COR-L47 (cell line): ENCODE results near the gene NHSL2.
"Not testable (repeated sequence)": the region's sequence is repeated elsewhere in the genome, so short reads cannot be mapped to it uniquely, and the experiment has no call there.

Experiments
- DNase-seq: peaks from one replicate; lab custom pipeline; 2025; lab: John Stamatoyannopoulos, UW

NHSL2 gene

GRCh38 chrX:72041871-72042851, 131.5 kb downstream of the NHSL2 start:
- no peak for DNase-seq

- no peak for DNase-seq
Measured at GRCh38 chrX:72042852-72043248, 132.2 kb downstream of the NHSL2 start.

- no peak for DNase-seq
Measured at GRCh38 chrX:72043636-72044035, 133.0 kb downstream of the NHSL2 start.

DNA sequence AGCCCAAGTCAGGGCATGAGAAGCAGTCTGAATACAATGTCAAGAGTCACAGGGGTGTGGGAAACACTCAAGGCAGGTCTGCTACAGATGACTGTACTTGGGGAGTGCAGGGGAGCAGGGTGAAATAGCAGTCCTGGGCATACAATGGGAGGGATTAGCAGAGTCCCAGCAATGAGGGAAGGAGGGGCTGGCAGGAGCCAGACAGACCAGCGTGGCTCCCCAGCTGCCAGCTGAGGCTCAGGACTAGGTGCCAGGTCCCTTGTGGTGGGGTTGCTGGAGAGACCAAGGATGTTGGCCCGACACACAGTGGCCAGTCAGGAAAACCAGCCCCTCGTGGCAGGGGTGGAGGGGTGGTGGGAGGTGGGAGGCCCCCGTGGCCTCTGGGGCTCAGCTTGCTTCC, 134.5 kb downstream of the NHSL2 start:
- no peak for DNase-seq

GRCh38 chrX:72045552-72046277, 135.1 kb downstream of the NHSL2 start:
- DNase-seq: no peak

DNA sequence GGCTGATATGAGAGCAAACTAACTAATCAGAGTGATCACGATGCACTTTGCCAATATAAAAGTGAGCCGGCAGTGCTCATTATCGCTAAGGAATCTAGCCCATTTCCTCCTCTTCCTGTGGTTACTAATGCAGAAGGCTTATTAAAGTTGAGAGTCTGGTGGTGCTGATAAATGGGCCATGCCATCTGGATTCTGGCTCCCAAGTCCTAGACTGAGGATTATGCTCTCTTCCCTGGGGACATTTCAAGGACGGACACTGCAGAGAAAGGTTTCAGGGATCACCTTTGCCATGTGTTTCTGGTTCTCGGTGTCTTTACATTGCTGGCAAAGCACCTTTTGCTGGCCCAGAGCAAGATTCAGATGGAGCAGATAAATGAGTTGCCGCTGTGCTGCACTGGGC, 135.8 kb downstream of the NHSL2 start:
- DNase-seq: no peak

GRCh38 chrX:72048510-72049455, 138.1 kb downstream of the NHSL2 start:
- DNase-seq: no peak

DNA sequence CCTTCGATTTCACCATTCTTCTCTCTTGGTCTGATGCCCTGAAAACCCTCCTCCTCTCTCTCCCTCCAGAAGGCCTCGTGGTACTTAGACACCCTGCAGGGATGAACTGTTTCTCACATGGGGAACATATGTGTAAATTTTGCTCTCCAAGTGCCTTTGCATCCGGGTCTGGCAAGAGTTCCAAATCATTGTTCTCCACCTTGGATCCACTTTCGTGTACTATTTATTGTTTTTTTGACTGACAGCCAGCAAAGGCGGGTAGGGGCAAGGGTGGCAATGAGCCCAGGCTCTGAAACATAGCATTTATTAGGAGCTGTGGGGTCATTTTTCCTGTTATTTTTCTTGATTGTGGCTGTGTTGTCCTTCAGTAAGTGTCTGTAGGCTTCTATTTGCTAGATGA, 139.4 kb downstream of the NHSL2 start:
- no peak for DNase-seq

GRCh38 chrX:72051589-72051988, 140.9 kb downstream of the NHSL2 start:
- DNase-seq: no peak

DNA sequence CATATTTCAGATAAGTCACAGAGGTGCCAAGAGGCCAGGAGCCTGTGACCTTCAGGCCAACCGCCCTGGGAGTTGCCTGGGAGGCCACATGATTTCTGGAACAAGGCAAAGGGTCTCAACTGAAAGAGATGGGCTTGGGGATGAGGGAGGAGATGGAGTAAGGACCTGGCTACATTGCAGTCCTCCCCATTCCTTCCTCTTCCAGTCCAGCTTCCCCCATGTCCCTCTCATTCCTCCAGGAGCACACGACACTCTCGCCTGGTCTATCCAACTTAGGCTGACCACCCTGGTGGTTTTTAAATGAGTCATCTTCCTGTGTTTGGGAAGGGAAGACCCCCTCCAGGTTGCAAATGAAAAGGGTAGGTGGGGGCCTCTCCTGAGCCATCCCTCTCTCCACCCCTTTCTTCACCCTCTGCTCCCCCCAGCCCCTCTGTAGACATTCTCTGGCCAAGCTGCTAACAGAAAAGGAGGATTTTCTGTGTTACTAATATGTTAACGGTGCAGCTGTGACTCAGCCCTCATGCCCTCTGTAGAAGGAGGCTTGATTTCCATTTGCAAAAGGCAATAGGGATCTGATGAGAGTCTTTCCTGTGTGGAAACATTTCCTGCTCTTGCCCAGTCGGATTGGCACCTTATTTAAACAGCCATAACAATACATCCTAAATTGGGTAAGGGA, 141.9 kb downstream of the NHSL2 start:
- no peak for DNase-seq

GRCh38 chrX:72053508-72053907, 142.9 kb downstream of the NHSL2 start:
- no peak for DNase-seq

GRCh38 chrX:72054779-72055489, 144.3 kb downstream of the NHSL2 start:
- no peak for DNase-seq

- DNase-seq: no peak
Measured at GRCh38 chrX:72057331-72057730, 146.7 kb downstream of the NHSL2 start.

DNA sequence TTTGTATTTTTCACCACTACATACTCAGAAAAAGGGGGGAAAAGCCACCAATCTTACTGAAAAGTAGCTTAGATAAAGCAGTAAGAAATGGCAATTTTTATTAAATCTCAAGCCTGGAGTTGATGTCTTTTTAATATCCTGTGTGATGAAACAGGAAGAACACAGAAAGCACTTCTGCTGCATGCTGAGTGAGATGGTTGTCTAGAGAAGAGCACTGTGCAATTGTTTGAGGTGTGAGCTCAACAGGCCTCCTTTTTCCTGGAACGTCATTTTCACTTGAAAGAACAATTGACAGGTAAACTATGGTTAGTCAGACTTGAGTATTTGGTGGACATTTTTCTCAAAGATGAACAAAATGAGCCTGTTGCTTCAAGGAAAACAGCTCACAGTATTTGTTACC, 147.2 kb downstream of the NHSL2 start:
- DNase-seq: no peak

GRCh38 chrX:72058346-72058745, 147.7 kb downstream of the NHSL2 start:
- not testable (repeated sequence) for DNase-seq

GRCh38 chrX:72060196-72060920, 149.7 kb downstream of the NHSL2 start:
- peak; percentile 41 for DNase-seq

DNA sequence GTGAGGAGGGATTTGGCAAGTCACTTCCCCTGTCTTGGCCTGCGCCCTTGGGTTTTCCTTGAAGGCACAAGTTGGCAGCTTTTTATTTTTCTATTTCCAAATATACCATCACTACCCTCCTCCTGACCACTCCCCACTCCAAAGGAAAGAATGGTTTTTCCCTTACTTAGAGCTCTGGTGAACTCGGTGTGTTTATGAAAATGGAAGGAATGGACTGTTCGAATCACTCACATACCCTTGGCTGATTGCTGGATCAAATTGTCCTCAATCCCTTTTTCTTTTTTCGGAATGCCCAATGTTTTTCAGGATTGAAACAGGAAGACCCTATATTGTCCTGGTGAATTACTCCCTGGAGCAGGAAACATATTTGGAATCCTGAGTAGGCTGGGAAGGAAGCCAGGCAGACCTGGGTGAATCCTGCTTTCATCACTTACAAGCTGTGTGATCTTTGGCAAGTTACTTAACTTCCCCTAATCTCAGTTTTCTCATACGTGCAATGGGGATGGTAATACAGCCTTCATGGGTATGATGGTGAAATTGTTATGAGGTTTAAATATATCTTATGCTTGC, 150.4 kb downstream of the NHSL2 start:
- no peak for DNase-seq

DNA sequence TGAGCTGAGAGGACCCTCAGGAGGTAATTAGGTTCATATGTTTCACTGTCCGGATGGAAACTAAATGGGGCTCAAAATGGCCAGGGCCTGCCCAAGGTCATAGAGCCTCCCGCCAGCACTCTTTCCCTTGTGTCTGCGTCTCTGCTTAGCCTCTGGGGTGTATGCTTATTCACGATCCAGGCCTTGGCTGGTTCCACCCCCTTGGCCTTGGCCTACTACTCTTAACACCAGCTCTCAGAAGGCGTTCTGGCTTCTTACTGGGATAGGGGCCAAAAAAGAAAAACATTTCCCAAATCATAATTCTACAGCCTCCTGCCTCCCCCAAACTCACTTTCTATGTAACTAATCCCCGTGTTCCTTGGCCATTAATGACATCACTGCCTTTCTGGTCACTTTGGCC, 152.3 kb downstream of the NHSL2 start:
- no peak for DNase-seq

DNA sequence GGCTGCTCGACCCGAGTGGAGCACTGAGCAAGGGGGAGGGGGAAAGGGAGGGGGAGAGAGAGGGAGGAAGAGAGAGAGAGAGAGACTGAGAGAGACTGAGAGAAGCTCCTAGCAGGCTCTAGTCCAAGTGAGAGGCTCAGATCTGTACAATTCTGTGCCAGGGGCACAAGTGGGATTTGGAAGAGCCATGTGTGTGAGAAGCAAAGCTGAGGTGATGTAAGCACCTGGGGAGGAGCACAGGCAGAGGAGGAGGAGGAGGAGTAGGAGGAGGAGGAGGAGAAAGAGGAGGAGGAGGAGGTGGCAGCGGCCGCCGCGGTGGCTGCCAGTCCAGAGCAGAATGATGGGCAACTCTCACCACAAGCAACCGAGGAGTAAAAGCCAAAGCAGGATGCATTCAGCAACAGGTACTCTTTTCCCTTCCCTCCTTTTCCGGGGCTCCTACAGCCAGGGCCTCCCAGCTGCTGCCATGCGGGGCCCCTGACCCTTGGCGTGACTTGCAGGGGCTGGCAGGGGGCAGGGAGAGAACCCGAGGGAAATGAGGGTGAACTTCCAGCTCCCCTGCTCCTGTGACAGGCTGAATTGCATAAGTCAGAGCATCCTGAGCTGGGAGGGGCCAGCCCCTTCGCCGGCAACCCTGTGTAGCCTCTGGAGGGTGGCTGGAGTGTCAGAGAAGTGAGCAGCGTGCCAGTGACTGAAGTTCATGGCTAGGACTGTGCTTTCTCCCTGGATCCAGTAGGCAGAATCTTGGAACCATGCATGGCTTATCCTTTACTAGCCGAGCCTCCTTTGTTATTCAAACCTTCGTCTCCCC, 158.9 kb downstream of the NHSL2 start:
- no peak for DNase-seq
